ENCODE results near the gene SLC48A1. TPM values are rescaled to one million over a fixed set of nuclear protein-coding genes. Genes with fewer than 3 reads are reported as not detected.
"Not testable (repeated sequence)": the region's sequence is repeated elsewhere in the genome, so short reads cannot be mapped to it uniquely, and the experiment has no call there.

SLC48A1 gene
- total RNA-seq, 2 experiments from 2014 or later = 7.0 to 8.1 TPM

DNA sequence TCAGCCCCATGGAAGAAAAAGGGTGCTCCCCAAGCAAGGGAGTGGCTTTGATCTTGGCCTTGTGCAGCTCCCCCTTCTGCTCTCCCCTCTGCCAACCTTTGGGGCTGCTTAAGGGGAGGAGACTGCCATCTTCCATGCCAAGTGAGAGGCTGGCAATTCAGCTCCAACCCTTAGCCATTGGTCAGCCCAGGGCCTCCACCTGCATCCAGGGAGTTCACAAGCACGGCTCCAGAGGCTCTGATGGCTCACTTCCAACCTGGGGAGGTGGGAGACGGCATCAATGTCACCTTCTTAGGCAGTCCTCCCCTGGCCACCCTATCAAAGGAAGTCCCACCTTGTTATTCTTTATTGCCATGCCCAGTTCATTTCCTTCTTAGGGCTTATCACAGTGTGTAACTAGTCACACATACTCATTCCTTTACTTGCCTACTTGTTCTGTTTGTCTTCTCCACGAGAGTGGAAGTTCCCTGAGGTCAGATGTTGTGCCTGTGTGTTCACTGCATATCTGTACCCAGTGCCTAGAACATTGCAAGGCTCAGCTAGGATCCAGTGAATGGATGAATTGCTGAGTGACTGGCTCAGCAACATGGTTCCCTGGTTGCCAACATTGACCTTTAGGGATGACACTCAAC is 41.6 kb downstream of the SLC48A1 start:
- Mint-ChIP-seq H3K27me3 (ENCODE audit: low read depth) (no peaks in the 10 kb centered on the region), H3K27ac (peak overlapping the region; percentile 90), H3K36me3 (ENCODE audit: low read depth) (peaks cover 76% of the 10 kb centered on the region), H3K4me3 (peak overlapping the region; percentile 90), H3K9me3 (ENCODE audit: insufficient read depth) (no peaks in the 10 kb centered on the region), H3K4me1 (ENCODE audit: low read depth) (peaks cover 84% of the 10 kb centered on the region)
- ChIA-PET POLR2A (interaction anchor here (1.2 to 20.2 kb wide), 5 partner anchors 8 to 42 kb away, joined by 4 to 642 read pairs (median 14); partner anchors contain the start of gene SLC48A1), CTCF (interaction anchor here (1.4 to 27.1 kb wide), 5 partner anchors 12 to 72 kb away, joined by 3 to 1049 read pairs (median 37); no protein-coding TSS in a partner anchor)
- no peak for DNase-seq
- no peak for ATAC-seq

DNA sequence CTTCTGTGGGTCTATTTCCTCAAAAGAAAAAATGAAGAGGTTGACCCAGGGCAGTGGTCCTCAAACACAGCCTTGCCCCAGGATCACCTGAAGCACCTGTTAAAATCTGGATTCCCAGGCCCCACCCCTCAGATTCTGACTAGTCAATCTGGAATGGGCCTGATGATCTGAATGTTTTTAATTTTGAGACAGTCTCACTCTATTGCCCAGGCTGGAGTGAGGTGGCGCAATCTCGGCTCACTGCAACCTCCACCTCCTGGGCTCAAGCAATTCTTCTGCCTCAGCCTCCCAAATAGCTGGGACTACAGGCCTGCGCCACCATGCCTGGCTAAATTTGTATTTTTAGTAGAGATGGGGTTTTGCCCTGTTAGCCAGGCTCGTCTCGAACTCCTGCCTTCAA is 42.4 kb downstream of the SLC48A1 start:
- Mint-ChIP-seq H3K27ac (peak overlapping the region; percentile 90), H3K4me1 (ENCODE audit: low read depth) (peaks cover 80% of the 10 kb centered on the region), H3K4me3 (peak overlapping the region; percentile 42), H3K36me3 (ENCODE audit: low read depth) (peaks cover 75% of the 10 kb centered on the region)
- POLR2A ChIA-PET = interaction anchor here (11.6 to 20.2 kb wide), 2 partner anchors 10 to 19 kb away, joined by 272 to 642 read pairs; no protein-coding TSS in a partner anchor
- CTCF ChIA-PET = interaction anchor here (4.7 to 27.1 kb wide), 2 partner anchors 13 to 19 kb away, joined by 37 to 1049 read pairs; no protein-coding TSS in a partner anchor
- H3K9me3 Mint-ChIP-seq (ENCODE audit: insufficient read depth); DNase-seq; H3K27me3 Mint-ChIP-seq (ENCODE audit: low read depth); ATAC-seq: not testable (repeated sequence)

DNA sequence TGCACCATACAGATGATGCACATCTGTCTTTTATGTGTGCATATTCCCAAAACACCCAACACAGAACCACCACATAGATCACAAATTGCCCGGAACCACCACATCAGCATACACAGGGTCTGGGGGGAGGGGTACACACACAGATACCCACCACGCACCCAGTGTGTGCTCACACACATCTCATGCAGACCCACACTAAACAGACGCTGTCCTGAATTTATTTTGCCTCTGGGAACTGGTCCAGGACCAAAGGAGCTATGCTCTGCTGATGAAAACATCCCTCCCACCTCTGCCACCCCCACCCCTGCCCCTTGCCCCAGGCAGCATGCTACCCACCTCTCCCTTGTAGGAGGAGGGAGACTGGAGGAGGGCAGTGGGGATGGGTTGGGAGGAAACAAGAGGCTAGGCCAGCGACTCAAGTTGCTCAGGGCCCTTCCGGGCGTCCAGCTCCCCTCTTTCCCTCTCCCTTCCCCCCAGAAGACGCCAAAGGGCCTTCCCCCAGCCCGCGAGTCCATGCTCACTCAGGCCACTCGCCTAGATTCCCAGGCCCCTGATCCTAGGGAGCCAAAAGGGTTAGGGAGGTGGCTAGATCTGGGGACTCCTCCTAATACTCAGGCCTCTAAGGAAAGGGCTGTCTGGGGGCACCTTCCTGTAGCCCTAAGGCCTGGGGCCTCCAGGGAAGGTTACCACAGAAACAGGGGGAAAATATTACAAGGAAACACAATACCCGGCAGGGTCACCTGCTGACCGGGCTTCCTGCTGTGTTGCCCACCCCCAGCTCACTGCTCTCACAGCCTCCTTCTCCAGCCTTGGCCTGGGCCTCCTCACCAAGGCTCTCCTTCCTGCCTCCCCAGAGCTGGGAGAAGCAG is 43.6 kb downstream of the SLC48A1 start:
- ATAC-seq = no peak
- Mint-ChIP-seq H3K4me3 (peak overlapping the region; percentile 84), H3K36me3 (ENCODE audit: low read depth) (peaks cover 63% of the 10 kb centered on the region), H3K27ac (peak overlapping the region; percentile 90), H3K27me3 (ENCODE audit: low read depth) (no peaks in the 10 kb centered on the region), H3K9me3 (ENCODE audit: insufficient read depth) (no peaks in the 10 kb centered on the region), H3K4me1 (ENCODE audit: low read depth) (peaks cover 78% of the 10 kb centered on the region)
- POLR2A ChIA-PET = interaction anchor here (1.2 to 20.2 kb wide), 6 partner anchors 9 to 51 kb away, joined by 3 to 642 read pairs (median 5); no protein-coding TSS in a partner anchor
- CTCF ChIA-PET = interaction anchor here (0.9 to 27.1 kb wide), 11 partner anchors 12 to 109 kb away, joined by 3 to 1049 read pairs (median 6); no protein-coding TSS in a partner anchor
- no peak for DNase-seq

DNA sequence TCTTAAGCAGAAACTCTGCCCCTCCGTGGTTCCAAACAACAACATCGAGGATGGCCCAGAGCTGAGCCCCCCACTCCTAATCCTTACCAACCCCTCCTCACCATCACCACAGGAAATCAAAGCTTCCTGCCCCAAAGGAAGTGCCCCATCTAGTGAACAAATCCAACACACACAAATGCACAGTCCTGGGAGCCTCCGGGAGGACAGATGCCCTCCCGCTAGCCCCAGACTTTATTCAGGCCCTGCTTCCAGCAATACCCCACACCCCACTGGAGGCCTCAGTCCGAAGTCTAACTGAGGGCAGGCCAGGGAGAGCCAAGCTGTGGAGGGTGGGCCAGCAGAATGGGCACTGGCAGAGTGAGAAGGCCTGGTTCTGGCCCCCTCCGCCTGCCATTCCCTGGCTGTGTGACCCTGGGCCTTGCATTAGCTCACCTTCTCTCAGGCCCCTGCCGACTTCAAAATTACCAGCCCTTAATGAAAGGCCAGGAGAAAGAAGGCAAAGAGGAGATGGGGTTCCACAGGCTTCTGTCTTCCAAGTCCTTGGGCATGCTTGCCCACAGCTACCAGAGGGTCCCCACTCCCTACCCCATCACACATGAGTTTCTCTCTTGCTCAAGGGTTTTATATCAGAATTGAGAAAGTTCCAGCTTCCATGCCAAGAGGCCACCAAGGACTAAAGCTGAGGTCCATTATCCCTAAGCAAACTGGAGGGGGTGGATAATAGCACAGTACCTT is 44.4 kb downstream of the SLC48A1 start:
- peak overlapping the region; percentile 84 for H3K4me3 Mint-ChIP-seq
- ATAC-seq (no peak), DNase-seq (no peak)
- H3K4me1 Mint-ChIP-seq (ENCODE audit: low read depth) = peaks cover 78% of the 10 kb centered on the region
- peaks cover 56% of the 10 kb centered on the region for H3K36me3 Mint-ChIP-seq (ENCODE audit: low read depth)
- POLR2A ChIA-PET = interaction anchor here (0.6 to 20.2 kb wide), 8 partner anchors 8 to 997 kb away, joined by 3 to 642 read pairs (median 4); no protein-coding TSS in a partner anchor
- peak overlapping the region; percentile 90 for H3K27ac Mint-ChIP-seq
- H3K9me3 Mint-ChIP-seq (ENCODE audit: insufficient read depth) = no peaks in the 10 kb centered on the region
- H3K27me3 Mint-ChIP-seq (ENCODE audit: low read depth) = no peaks in the 10 kb centered on the region
- CTCF ChIA-PET = interaction anchor here (0.9 to 27.1 kb wide), 11 partner anchors 12 to 110 kb away, joined by 3 to 1049 read pairs (median 6); no protein-coding TSS in a partner anchor

DNA sequence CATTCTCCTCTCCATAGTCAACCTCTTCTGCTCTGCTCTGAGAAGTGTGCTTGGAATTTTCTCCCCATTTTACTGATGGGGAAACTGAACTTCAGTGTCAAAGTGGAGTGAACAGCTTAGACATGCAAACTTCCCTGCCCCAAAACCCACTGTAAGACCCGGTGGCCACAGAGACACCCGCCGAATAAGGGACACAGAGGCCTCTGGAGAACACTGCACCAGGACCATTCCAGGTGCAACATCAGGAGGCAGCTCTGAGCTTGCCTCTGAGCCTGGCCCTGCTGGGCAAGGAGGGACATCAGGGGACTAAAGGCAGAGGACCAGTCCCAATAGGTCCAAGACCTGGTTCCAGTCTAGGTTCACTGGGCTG is 45.0 kb downstream of the SLC48A1 start:
- Mint-ChIP-seq H3K4me1 (ENCODE audit: low read depth) (peaks cover 76% of the 10 kb centered on the region), H3K9me3 (ENCODE audit: insufficient read depth) (no peaks in the 10 kb centered on the region), H3K27ac (peak overlapping the region; percentile 90), H3K4me3 (peak overlapping the region; percentile 84), H3K36me3 (ENCODE audit: low read depth) (peaks cover 53% of the 10 kb centered on the region), H3K27me3 (ENCODE audit: low read depth) (no peaks in the 10 kb centered on the region)
- ATAC-seq (no peak), DNase-seq (no peak)
- ChIA-PET POLR2A (interaction anchor here (0.6 to 20.2 kb wide), 7 partner anchors 12 to 997 kb away, joined by 3 to 642 read pairs (median 4); no protein-coding TSS in a partner anchor), CTCF (interaction anchor here (1.1 to 27.1 kb wide), 8 partner anchors 13 to 110 kb away, joined by 3 to 1049 read pairs (median 10); no protein-coding TSS in a partner anchor)

DNA sequence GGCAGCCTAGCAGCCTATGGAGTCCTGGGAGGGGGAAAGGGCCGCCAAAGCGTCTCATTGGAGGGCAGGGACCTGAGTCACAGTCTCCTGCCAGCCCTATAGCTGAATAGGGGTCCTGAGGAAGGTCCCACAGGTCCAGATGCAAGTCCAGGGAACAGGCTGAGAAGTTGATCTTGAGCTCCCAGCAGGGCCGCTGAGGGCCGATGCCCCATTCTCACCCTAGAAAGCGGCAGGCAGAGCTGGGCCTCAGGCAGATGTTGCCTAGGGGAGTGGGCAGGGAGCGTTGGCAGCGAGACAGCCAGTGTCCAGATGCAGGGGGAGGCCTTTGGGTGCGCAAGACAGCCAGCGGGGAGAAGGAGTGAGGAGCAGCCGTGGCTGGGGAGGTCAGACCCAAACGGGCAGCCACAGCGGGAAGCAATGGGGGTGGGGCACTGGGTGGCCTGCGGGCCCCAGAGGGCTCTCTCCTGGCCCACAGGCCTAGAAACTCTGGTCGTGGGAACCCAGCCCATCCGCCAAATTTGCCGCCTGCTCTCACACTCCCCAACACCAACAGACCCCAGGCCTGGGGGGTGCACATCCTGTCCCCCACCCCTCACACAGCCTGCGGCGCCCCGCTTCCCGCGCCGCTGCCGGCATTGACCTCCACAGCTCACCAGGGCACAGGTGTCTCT is 45.6 kb downstream of the SLC48A1 start:
- ATAC-seq (peak; percentile 13), DNase-seq (peak; percentile 68)
- H3K36me3 Mint-ChIP-seq (ENCODE audit: low read depth) = peaks cover 48% of the 10 kb centered on the region
- POLR2A ChIA-PET = interaction anchor here (0.6 to 20.2 kb wide), 8 partner anchors 13 to 996 kb away, joined by 3 to 642 read pairs (median 4); no protein-coding TSS in a partner anchor
- H3K4me1 Mint-ChIP-seq (ENCODE audit: low read depth) = peaks cover 76% of the 10 kb centered on the region
- H3K4me3 Mint-ChIP-seq = peak overlapping the region; percentile 84
- CTCF ChIA-PET = interaction anchor here (1.3 to 27.1 kb wide), 7 partner anchors 13 to 111 kb away, joined by 3 to 1049 read pairs (median 13); no protein-coding TSS in a partner anchor
- H3K27me3 Mint-ChIP-seq (ENCODE audit: low read depth) = no peaks in the 10 kb centered on the region
- no peaks in the 10 kb centered on the region for H3K9me3 Mint-ChIP-seq (ENCODE audit: insufficient read depth)
- H3K27ac Mint-ChIP-seq = peak overlapping the region; percentile 90

DNA sequence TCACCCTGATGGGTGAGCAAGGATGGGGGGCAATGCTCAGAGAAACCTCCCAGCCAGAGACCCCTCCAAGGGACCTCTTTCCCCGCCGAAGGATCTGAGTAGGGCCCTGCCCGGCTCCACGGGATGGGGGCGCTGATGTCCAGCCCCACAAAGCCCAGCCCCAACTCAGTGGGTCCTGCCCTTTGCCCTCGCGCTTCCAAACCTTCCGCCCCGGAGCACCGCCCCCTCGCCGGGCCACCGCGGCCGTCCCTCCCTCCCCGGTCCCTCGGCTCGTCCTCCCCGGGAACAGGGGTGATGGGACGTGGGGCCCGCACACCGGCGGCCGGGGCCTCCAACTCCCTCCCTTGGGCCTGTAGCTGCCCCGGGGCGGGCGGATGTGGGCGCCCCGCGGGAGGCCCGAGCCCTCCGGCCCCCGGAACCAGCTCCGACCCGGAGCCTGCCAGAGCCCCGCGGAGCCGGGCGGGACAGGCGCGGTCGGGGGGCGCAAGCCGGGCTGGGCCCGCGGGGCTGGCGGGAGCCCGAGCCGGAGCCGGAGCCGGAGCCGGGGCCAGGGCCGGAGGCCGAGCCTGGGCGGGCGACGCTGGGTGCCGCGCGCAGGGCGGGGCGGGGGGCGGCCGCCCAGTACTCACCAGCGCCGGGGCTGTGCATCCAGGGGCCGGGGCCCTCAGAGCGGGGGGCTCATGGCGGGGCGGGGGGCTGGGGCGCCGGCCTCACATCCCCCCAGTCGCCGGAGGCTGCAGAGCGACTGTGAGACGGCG is 46.3 kb downstream of the SLC48A1 start:
- H3K27me3 Mint-ChIP-seq (ENCODE audit: low read depth) = no peaks in the 10 kb centered on the region
- ATAC-seq (peak; percentile 37), DNase-seq (peak; percentile 65)
- H3K4me3 Mint-ChIP-seq = peak overlapping the region; percentile 84
- peaks cover 41% of the 10 kb centered on the region for H3K36me3 Mint-ChIP-seq (ENCODE audit: low read depth)
- H3K9me3 Mint-ChIP-seq (ENCODE audit: insufficient read depth) = no peaks in the 10 kb centered on the region
- ChIA-PET POLR2A (interaction anchor here (1.0 to 20.2 kb wide), 5 partner anchors 13 to 67 kb away, joined by 3 to 642 read pairs (median 5); no protein-coding TSS in a partner anchor), CTCF (interaction anchor here (1.3 to 27.1 kb wide), 5 partner anchors 14 to 76 kb away, joined by 3 to 1049 read pairs (median 26); no protein-coding TSS in a partner anchor)
- H3K4me1 Mint-ChIP-seq (ENCODE audit: low read depth) = peaks cover 76% of the 10 kb centered on the region
- H3K27ac Mint-ChIP-seq = peak overlapping the region; percentile 90

DNA sequence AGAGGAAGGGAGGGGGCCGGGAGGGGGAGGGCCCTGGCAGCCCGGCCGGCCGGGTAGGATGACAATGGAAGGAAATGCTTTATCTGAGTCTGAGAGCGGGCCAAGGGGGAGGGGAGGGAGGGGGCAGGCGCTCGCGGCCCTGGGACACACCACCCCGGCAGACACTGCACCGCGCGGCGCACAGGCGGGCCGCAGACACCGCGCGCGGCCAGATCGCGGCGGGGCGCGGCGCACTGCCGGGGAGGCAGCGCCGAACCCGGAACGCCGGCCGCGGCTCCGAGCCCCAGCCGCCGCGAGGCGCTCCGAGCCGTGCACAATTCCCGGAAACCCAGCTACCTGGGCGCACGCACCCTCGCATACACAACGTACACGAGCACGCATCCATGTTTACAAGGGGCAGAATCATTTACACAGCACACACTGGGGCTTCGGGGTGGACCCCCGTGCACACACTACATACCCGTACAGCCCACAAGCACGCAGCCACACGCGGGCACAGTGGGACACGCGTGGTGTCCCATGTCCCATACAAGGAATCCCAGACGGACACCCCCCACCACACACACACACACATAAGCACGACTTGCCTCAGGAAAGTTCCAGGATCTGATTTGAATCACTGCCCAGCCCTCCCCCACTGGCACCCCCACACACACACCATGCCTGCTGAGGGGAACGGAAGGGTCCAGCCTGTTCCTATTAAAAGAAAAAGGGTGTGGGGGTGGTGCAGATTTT is 47.0 kb downstream of the SLC48A1 start, which contains the start of gene HDAC7:
Gene HDAC7, minus strand, starts transcription at position 8 of the 735 bp plus-strand sequence. CDS start 118 bp downstream, outside the sequence.
- POLR2A ChIA-PET = interaction anchor here (1.0 to 20.2 kb wide), 4 partner anchors 14 to 66 kb away, joined by 4 to 642 read pairs (median 138); no protein-coding TSS in a partner anchor
- Mint-ChIP-seq H3K27ac (peak within 1 kb of the TSS; percentile 91), H3K9me3 (ENCODE audit: insufficient read depth) (no peaks in the 10 kb centered on the region), H3K27me3 (ENCODE audit: low read depth) (no peaks in the 10 kb centered on the region), H3K4me3 (peak within 1 kb of the TSS; percentile 84), H3K4me1 (ENCODE audit: low read depth) (peaks cover 76% of the 10 kb centered on the region), H3K36me3 (ENCODE audit: low read depth) (peaks cover 33% of the 10 kb centered on the region)
- CTCF ChIA-PET = interaction anchor here (0.8 to 27.1 kb wide), 5 partner anchors 9 to 76 kb away, joined by 3 to 1049 read pairs (median 26); no protein-coding TSS in a partner anchor
- DNase-seq (peak; percentile 85), ATAC-seq (peak; percentile 58)

DNA sequence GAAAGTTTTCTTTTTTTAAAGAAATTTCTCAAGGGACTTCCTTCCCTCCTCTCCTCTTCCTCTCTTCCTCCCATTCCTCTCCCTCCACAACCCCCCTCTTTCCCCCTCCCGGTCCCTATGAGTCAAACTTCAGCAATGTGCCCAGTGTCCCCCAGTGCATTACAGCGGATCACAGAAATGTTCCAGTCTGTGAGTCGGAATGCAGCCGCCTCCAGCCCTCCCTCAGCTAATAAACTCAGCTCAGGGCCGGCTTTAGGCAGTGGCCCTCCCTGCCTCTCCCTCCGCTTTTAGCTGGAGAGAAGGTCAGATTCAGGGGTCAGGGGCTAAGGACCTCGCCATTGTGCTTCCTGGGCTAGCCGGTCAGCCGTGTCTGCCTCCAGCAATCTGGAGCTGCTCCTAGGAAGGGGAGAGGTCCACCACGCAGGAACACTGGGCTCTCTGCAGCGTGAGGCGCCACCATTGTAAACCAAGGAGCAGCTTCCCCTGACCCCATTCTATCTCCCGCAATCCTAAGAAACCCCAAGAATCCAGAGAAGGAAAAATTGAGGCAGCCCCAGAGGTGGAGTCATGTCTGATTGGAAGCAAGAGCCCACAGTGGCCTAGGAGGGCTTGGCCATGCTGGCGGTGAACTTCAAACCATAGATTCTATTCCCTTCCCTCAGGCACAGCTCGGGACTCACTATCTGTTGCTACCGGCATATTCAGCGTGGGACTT is 47.8 kb downstream of the SLC48A1 start:
- Mint-ChIP-seq H3K36me3 (ENCODE audit: low read depth) (peaks cover 26% of the 10 kb centered on the region), H3K4me1 (ENCODE audit: low read depth) (peaks cover 76% of the 10 kb centered on the region), H3K9me3 (ENCODE audit: insufficient read depth) (no peaks in the 10 kb centered on the region), H3K27ac (peak overlapping the region; percentile 91), H3K4me3 (peak overlapping the region; percentile 83), H3K27me3 (ENCODE audit: low read depth) (no peaks in the 10 kb centered on the region)
- DNase-seq (no peak), ATAC-seq (no peak)
- ChIA-PET POLR2A (interaction anchor here (11.6 to 20.2 kb wide), 2 partner anchors 13 to 15 kb away, joined by 272 to 642 read pairs; no protein-coding TSS in a partner anchor), CTCF (interaction anchor here (0.8 to 27.1 kb wide), 4 partner anchors 10 to 77 kb away, joined by 3 to 1049 read pairs (median 17); no protein-coding TSS in a partner anchor)
